Motor neuron (in vitro differentiated cells): Measurements from ENCODE around the gene PPP1R9A. TPM values are rescaled to one million over a fixed set of nuclear protein-coding genes. Genes with fewer than 3 reads are reported as not detected.

Experiments used
- ATAC-seq, 8 experiments: fragments of 200-7000 bp; cut with Tn5 transposase; replicated peaks in 6 of 8; 2 replicates each; pipeline ENCODE4 v1.8.0; 2021; ENCODE audit warnings: mild to moderate bottlenecking in 8 of 8, moderate library complexity in 8 of 8
- H3K27ac ChIP-seq, 2 donors: fragments of 250-450 bp; sonication (Bioruptor Pico); 2 replicates each; pipeline ENCODE4 v1.9.0; 2021; ENCODE audit warnings: antibody characterized with exemption in 2 of 2, mild to moderate bottlenecking in 2 of 2, moderate library complexity in 1 of 2
- H3K4me1 ChIP-seq, 2 donors: fragments of 250-450 bp; sonication (Bioruptor Pico); replicated peaks in 1 of 2; 2 replicates each; pipeline ENCODE4 v1.6.1; 2021; ENCODE audit warnings: antibody characterized with exemption in 2 of 2, mild to moderate bottlenecking in 2 of 2, moderate library complexity in 1 of 2
- H3K4me3 ChIP-seq, 5 donors: fragments of 250-450 bp; sonication (Bioruptor Pico); 2 replicates each; pipeline ENCODE4 v1.9.0; 2021; ENCODE audit warnings: antibody characterized with exemption in 5 of 5, mild to moderate bottlenecking in 5 of 5, moderate library complexity in 4 of 5
- WGBS, 10 experiments: fragments of 450-650 bp; shearing (Covaris generic); methylation state at CpG; one replicate each; pipeline ENCODE4 v1.0.0; 2022; 5-methylcytosine and 5-hydroxymethylcytosine counted together
- in situ Hi-C, 9 experiments: fragments of 400-800 bp; cut with MboI; loops; one replicate each; pipeline ENCODE4 v1.15.0; 2021; ENCODE audit warnings: low sequenced_read_pairs in 9 of 9, low pct_unique_long_range_greater_than_20kb in 2 of 9; ENCODE audit not compliant: unreplicated experiment in 9 of 9
- total RNA-seq, 8 experiments: library from RNA; unstranded; fragments of 300-600 nt; gene quantifications; 2 replicates each; pipeline versions ENCODE4 v1.2.3 to v1.2.4, GENCODE V29; 2022

The PPP1R9A gene
- total RNA-seq, 8 experiments from 2014 or later, result 0.03 to 26.6 (median 16.1) TPM

DNA sequence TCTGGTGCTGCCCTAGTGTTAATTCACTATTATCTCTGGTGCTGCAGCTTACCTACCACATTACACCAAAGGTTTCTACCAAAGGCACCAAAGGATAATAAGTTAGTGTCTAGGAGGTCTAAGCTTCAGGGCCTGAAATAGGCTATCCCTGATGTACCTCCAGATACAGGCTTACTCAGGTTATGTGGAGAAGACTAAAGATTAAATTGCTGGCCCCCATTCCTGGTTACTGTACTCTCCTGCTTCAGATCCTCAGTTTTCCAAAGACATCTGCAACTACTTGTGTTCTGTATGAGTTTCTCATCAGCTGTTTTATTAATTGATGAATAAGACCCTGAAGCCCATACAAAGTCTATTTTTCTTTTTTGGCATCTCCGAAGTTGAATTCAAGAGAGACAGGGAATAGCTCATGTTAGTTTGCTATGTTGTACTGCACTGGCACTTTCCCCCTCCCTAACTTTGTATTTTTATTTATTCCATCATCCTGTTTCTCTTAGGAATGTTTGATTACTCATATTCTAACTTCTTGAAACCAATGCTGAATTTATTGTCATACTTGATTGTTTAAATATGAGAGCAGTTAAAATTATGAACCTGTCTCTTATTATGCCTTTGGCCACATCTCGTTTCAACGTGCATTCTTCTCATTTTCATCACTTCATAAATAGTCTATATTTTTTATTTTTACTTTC, 331.0 kb downstream of the PPP1R9A start:
- ATAC-seq, result no peak
- Histone ChIP-seq H3K4me3 (no peak overlapping the region), H3K4me1 (no peaks in the 10 kb centered on the region), H3K27ac (no peak overlapping the region)
- 5 to 100% (median 83%) methylated on average over 2 to 3 of the region's 3 CpGs; no CpG with 5 or more reads in 1 of the 10 experiments for WGBS, 10 experiments
- in situ Hi-C loops, result loop anchor here in 1 of 9 experiments (25.0 kb wide), 1 partner anchor 776 kb away; no protein-coding TSS in a partner anchor

DNA sequence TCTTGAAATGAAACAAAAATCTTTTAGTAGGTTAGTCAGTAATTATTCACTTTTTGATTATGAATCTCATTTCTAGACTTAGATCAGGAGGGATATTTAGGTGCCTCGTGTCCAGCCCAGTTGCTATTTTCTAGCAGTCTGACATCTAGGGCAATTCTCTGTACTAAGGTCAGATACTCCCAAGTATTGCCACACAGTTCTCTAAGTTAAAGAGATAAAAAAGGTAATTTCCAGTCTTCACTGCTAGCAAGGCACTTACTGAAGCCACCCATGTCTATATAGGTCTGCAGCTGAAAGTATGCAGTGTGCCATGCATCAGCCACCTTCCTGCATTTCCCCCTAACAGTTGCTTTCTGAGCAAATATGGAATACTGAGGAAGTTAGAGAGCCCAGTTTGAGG, 333.5 kb downstream of the PPP1R9A start:
- no peak overlapping the region for H3K4me3 ChIP-seq
- no peak for ATAC-seq
- in situ Hi-C loops, result loop anchor here in 1 of 9 experiments (25.0 kb wide), 1 partner anchor 779 kb away; no protein-coding TSS in a partner anchor
- H3K4me1 ChIP-seq, result no peaks in the 10 kb centered on the region
- H3K27ac ChIP-seq, result no peak overlapping the region
- WGBS, 10 experiments, result 33 to 100% (median 88%) methylated on average over 1 of the region's 1 CpG; no CpG with 5 or more reads in 2 of the 10 experiments

DNA sequence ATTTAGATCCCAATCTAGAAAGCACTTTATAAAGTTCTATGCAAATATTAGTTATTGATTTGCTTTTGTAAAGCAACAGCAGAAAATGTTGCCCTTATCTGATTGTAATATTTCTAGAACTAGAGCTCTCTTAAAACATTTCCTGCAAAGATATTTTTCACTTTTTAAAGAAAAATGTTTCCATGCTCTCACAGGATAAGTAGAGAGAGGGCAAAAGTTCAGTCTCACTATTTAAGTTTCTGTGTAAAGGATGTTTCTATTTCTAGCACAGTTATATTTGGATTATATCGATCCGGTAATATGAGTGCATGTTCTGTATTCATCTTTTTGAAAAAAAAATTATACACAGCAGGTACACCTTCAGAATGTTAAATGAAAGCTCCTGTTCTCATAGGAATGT, 334.9 kb downstream of the PPP1R9A start:
- peaks cover 0 to 2% of the 10 kb centered on the region in 2 donors for H3K4me1 ChIP-seq
- H3K27ac ChIP-seq, result no peak overlapping the region
- ATAC-seq, result no peak
- H3K4me3 ChIP-seq, result no peak overlapping the region
- in situ Hi-C loops, result loop anchor here in 1 of 9 experiments (25.0 kb wide), 1 partner anchor 780 kb away; no protein-coding TSS in a partner anchor
- 25 to 100% (median 87%) methylated on average over 1 to 2 of the region's 2 CpGs for WGBS, 10 experiments

DNA sequence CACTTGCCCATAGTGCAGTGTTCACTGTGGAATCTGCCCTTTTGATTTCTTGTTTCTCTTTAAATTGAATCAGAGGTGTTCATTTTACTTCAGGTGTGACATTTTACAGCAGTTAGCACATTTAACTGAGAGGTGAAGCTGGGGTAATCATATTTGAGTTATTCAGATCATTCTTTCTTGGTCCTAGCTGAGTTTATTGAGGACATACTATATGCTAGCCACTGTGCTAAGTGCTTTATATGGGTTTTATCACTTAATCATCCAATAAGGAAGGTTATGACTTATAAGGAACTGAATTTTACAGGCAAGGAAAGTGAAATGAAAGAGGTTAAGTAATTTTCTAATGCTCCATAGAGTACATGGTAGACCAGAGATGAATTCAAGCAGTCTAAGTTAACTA, 337.2 kb downstream of the PPP1R9A start:
- no peak for ATAC-seq
- in situ Hi-C loops, result loop anchor here in 1 of 9 experiments (25.0 kb wide), 1 partner anchor 782 kb away; no protein-coding TSS in a partner anchor
- H3K4me3 ChIP-seq, result no peak overlapping the region
- H3K4me1 ChIP-seq, result peaks cover 0 to 2% of the 10 kb centered on the region in 2 donors
- H3K27ac ChIP-seq, result no peak overlapping the region

DNA sequence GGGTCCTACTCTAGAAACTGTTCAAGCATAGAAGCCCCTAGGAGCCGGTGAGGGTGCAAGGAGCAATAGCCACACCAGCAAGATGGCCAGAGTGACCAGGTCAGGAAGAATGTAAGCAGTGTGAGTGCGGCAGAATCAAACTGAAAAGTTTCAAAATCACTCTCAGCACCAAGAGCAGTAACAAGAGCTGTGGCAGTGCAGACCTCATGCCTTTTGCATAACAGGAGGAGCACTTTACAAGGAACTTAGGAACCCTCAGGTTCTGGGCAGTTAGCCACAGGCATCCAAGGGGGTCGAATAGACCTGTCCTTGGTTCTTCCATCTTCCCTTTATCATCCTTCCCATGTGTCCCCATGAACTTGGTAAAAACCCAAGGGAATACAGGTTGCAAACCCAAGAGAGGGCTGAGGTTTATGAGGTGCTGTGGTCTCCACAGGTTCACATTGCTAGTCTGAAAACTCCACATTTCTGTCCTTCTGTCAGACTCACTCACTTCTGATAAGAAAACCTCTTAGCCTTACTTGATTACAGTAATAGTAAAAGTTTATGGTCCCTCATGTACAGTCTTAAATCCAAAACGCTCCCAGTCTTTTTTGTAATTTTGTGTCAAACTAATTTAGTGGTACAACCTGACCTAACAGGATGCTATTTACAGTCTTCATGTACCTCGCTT, 338.6 kb downstream of the PPP1R9A start:
- Histone ChIP-seq H3K4me1 (peaks cover 0 to 2% of the 10 kb centered on the region in 2 donors), H3K27ac (no peak overlapping the region), H3K4me3 (no peak overlapping the region)
- ATAC-seq, result no peak
- in situ Hi-C loops, result loop anchor here in 1 of 9 experiments (25.0 kb wide), 1 partner anchor 784 kb away; no protein-coding TSS in a partner anchor
- WGBS, 10 experiments, result 25 to 100% (median 83%) methylated on average over 1 to 5 of the region's 5 CpGs; no CpG with 5 or more reads in 1 of the 10 experiments

DNA sequence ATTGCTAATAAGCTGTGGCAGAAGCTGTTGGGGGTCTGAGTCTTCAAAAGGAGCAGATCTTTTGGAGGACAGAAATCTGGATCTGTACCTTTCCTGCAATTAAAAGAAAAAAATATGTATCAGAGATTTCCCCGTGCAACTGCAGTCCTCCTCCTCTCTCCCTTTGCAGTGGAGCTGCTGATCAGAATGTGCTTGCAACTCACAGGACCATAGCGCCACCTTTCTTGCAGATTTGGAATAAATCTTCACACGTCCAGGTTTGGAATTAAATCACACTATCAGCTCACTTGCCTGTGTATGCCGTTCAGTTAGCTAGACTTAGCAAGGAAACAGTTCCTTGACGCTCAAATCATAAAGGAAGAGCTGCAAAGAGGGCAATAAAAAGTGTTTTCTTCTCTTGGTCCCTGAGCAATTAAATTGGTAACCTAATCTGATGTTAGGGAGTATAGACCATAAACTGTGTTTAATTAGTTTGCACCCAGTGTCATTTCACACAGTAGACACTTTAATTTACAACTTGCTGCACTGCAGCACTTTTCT, 339.5 kb downstream of the PPP1R9A start:
- ATAC-seq, result peak; percentile 80 to 97 (median 86)
- H3K4me1 ChIP-seq, result peaks cover 0 to 2% of the 10 kb centered on the region in 2 donors
- H3K27ac ChIP-seq, result no peak overlapping the region
- in situ Hi-C loops, result loop anchor here in 1 of 9 experiments (25.0 kb wide), 1 partner anchor 785 kb away; no protein-coding TSS in a partner anchor
- H3K4me3 ChIP-seq, result no peak overlapping the region
- 0 to 10% (median 4%) methylated on average over 2 to 5 of the region's 5 CpGs; no CpG with 5 or more reads in 4 of the 10 experiments for WGBS, 10 experiments

DNA sequence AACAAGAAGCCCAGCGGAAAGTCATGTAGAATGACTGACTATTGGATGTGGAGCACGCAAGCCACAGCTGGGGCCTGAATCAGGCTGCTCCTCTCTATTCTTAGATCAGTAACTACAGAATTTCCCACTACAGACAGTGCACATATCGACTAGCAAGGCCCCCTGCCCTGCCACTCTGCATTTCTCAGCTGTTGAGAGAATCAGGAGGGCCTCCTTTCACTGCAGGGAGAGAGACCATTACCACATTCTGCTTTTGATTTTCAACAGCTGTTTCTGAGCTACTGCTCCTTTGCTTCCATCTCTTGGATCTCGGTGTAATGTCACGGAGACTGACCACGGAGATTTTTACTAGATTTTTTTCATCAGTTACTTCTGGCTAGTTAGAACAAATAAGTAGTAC, 343.2 kb downstream of the PPP1R9A start:
- Histone ChIP-seq H3K4me1 (peaks cover 6 to 9% of the 10 kb centered on the region in 2 donors), H3K4me3 (no peak overlapping the region), H3K27ac (no peak overlapping the region)
- in situ Hi-C loops, result no loop called here
- WGBS, 10 experiments, result 54 to 79% (median 68%) methylated on average over 3 to 6 of the region's 6 CpGs; no CpG with 5 or more reads in 2 of the 10 experiments
- no peak for ATAC-seq

DNA sequence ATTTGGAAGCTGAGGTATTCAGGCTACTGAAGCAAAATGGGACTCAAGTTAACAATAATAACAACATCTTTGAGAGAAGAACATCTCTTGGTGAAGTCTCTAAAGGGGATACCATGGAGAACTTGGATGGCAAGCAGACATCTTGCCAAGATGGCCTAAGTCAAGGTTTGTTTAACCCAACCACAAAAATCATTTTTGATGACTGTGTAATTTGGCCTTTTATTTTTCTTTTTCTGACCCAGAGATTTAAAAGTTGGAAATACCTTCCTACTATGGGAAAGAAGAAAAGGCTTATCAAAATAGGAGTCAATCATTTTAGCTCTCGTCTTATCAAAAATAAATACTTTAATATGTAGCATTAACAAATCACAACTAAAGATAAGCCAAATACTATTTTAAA, 344.6 kb downstream of the PPP1R9A start:
- 42 to 100% (median 90%) methylated on average over 1 of the region's 1 CpG; no CpG with 5 or more reads in 1 of the 10 experiments for WGBS, 10 experiments
- in situ Hi-C loops, result no loop called here
- peaks cover 6 to 8% of the 10 kb centered on the region in 2 donors for H3K4me1 ChIP-seq
- ATAC-seq, result no peak
- no peak overlapping the region for H3K4me3 ChIP-seq
- no peak overlapping the region for H3K27ac ChIP-seq

DNA sequence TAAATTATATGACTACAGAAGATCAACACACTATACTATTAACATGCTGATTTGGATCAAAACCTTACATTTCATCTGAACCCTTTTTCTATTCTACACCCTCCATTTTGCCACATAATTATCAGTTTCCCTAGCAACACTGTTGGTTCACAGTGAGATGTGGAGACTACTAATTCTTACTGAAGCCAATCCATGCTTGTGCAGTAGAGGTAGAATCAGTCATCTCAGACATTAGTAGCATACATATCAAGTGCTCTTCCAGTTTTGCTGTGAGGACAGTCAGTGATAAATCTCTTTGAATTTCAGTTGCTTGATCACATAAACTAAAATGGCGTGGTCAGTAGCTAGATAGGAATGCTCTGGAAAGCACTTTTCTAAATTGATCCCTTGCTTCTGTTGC, 346.6 kb downstream of the PPP1R9A start:
- in situ Hi-C loops, result no loop called here
- ATAC-seq, result peak in 4 of 8 experiments; percentile 42 to 95 (median 48)
- Histone ChIP-seq H3K27ac (no peak overlapping the region), H3K4me3 (no peak overlapping the region), H3K4me1 (peaks cover 6 to 8% of the 10 kb centered on the region in 2 donors)
- WGBS, 10 experiments, result 0 to 89% (median 86%) methylated on average over 1 of the region's 1 CpG; no CpG with 5 or more reads in 3 of the 10 experiments

DNA sequence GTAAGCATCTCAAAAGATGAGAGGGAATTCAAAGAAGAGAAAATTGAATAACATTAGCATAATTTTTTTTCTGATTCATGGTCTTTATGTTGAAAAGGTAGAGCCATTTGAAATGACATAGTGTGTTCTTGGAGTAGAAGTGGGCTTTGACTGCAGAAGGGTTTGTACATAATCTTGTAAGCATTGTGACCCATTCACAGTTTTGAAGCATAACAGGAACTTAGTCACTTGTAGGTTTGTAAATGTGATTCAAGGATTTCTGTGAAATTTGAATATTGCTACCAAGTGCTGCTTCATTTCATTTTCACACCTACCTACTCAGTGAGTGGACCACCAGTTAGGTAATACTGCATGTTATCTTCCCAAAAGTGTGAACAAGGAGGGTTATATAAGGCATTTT, 348.3 kb downstream of the PPP1R9A start:
- Histone ChIP-seq H3K4me1 (peaks cover 6 to 21% of the 10 kb centered on the region in 2 donors), H3K27ac (no peak overlapping the region), H3K4me3 (no peak overlapping the region)
- in situ Hi-C loops, result no loop called here
- ATAC-seq, result peak in 1 of 8 experiments; percentile 68

DNA sequence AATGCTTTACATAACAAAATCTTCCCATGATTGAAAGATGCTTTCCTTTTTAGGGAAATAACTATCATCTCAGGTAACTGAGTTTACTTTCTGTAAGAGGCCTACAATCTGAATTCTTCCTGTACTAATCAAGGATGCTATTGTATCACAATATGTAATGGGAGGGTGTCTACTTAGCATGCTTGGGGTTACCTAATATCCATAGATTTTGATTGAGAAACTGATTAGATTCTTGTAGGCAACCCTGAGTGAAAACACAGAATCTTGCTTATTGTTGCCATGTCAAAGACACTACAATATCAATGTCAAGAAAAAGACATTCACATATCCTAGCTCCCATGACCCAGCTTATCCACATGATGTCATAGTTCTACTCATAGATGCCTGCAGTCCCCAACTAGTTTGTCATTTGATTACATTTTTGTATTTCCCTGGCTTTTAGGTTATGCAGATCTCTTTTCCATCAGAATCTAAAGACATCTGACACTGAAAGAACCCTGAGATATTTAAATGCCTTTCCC, 354.6 kb downstream of the PPP1R9A start:
- Histone ChIP-seq H3K4me1 (peaks cover 0 to 20% of the 10 kb centered on the region in 2 donors), H3K4me3 (no peak overlapping the region), H3K27ac (no peak overlapping the region)
- ATAC-seq, result no peak
- in situ Hi-C loops, result no loop called here

DNA sequence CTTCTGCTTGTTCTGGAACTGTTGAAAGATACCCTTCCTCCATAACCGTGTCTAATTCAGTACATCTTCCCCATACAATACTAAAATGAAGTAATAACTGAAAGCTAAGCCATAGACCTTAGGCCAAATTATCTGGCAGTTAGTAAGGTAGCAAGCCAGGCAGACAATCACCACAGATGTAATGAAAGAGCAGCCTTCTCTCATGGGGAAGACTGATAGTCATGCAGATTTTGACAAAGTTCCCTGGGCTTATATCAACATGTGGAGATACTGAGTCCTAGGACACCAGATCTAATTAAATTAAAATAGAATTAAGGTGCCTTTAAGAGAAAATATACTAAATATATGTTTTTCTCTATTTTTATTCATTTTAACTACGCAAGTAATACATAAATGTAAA, 355.5 kb downstream of the PPP1R9A start:
- ATAC-seq, result no peak
- in situ Hi-C loops, result no loop called here
- WGBS, 10 experiments, result 19 to 100% (median 73%) methylated on average over 1 to 2 of the region's 2 CpGs; no CpG with 5 or more reads in 1 of the 10 experiments
- H3K4me3 ChIP-seq, result no peak overlapping the region
- H3K27ac ChIP-seq, result no peak overlapping the region
- peaks cover 0 to 20% of the 10 kb centered on the region in 2 donors for H3K4me1 ChIP-seq
